BLaER1 (cell line): Measurements from ENCODE around the gene CERS1.
"Not testable (repeated sequence)": the region's sequence is repeated elsewhere in the genome, so short reads cannot be mapped to it uniquely, and the experiment has no call there.

Experiments used
- H3K27ac ChIP-seq: shearing (Covaris generic); formaldehyde crosslinking; 2 replicates; pipeline ENCODE4 v1.8.1; 2022
- H3K27me3 ChIP-seq: shearing (Covaris generic); formaldehyde crosslinking; 2 replicates; pipeline ENCODE4 v1.8.1; 2022
- H3K36me3 ChIP-seq: shearing (Covaris generic); formaldehyde crosslinking; 2 replicates; pipeline ENCODE4 v1.8.1; 2022
- H3K4me1 ChIP-seq: shearing (Covaris generic); formaldehyde crosslinking; 2 replicates; pipeline ENCODE4 v1.8.1; 2022
- H3K4me2 ChIP-seq: shearing (Covaris generic); formaldehyde crosslinking; 2 replicates; pipeline ENCODE4 v1.8.1; 2022
- H3K4me3 ChIP-seq: shearing (Covaris generic); formaldehyde crosslinking; 2 replicates; pipeline ENCODE4 v1.8.1; 2022
- H3K9ac ChIP-seq: shearing (Covaris generic); formaldehyde crosslinking; 2 replicates; pipeline ENCODE4 v1.8.1; 2022
- H3K9me3 ChIP-seq: shearing (Covaris generic); formaldehyde crosslinking; 2 replicates; pipeline ENCODE4 v1.8.1; 2022
- H4K20me1 ChIP-seq: shearing (Covaris generic); formaldehyde crosslinking; 2 replicates; pipeline ENCODE4 v1.8.1; 2022
- Cebpa-rat ChIP-seq: shearing (Covaris generic); IDR thresholded peaks from 2 replicates; pipeline ENCODE4 v1.8.1; 2022

Gene CERS1

GRCh38 chr19:18919900-18920214 is 23.9 kb upstream of the CERS1 start:
- H4K20me1 ChIP-seq, result peaks cover 64% of the 10 kb centered on the region
- H3K4me2 ChIP-seq, result peak overlapping the region; percentile 95
- peak overlapping the region; percentile 71 for H3K27ac ChIP-seq
- H3K4me3 ChIP-seq, result peak overlapping the region; percentile 95
- no peaks in the 10 kb centered on the region for H3K27me3 ChIP-seq
- H3K4me1 ChIP-seq, result peaks cover 49% of the 10 kb centered on the region
- no peaks in the 10 kb centered on the region for H3K9me3 ChIP-seq
- TF ChIP-seq Cebpa-rat, result no peak
- H3K9ac ChIP-seq, result peak overlapping the region; percentile 86
- H3K36me3 ChIP-seq, result peaks cover 47% of the 10 kb centered on the region

- peak within 1 kb of the TSS; percentile 92 for H3K9ac ChIP-seq
- H3K4me2 ChIP-seq, result peak within 1 kb of the TSS; percentile 95
- H3K27me3 ChIP-seq, result no peaks in the 10 kb centered on the region
- H3K4me3 ChIP-seq, result peak within 1 kb of the TSS; percentile 95
- H3K9me3 ChIP-seq, result no peaks in the 10 kb centered on the region
- TF ChIP-seq Cebpa-rat, result no peak
- H3K36me3 ChIP-seq, result peaks cover 47% of the 10 kb centered on the region
- peak within 1 kb of the TSS; percentile 89 for H3K27ac ChIP-seq
- H3K4me1 ChIP-seq, result peaks cover 55% of the 10 kb centered on the region
- peaks cover 64% of the 10 kb centered on the region for H4K20me1 ChIP-seq
These were observed 23.3 kb upstream of the CERS1 start, which contains the start of the genes COPE and DDX49 for GRCh38 chr19:18919086-18919899. Gene COPE (minus strand): TSS chr19:18919387. CDS start chr19:18919348, 39 bp downstream. Gene DDX49 (plus strand): TSS chr19:18919715. CDS start chr19:18919742, 27 bp downstream.

- H3K27me3 ChIP-seq, H3K27ac ChIP-seq, H3K9me3 ChIP-seq: not testable (repeated sequence)
- Histone ChIP-seq H3K4me1 (peaks cover 65% of the 10 kb centered on the region), H3K4me3 (0 out of 2 replicates have a peak overlapping the region, but pooled peaks have one; percentile 95), H4K20me1 (peaks cover 64% of the 10 kb centered on the region), H3K36me3 (peaks cover 47% of the 10 kb centered on the region), H3K4me2 (peak overlapping the region; percentile 83), H3K9ac (peak overlapping the region; percentile 92; the same call in 1 of the 2 replicates)
These were observed 21.6 kb upstream of the CERS1 start for GRCh38 chr19:18917593-18917992.

- H3K4me1 ChIP-seq, result peaks cover 68% of the 10 kb centered on the region
- no peaks in the 10 kb centered on the region for H3K27me3 ChIP-seq
- no peaks in the 10 kb centered on the region for H3K9me3 ChIP-seq
- H3K4me2 ChIP-seq, result peak overlapping the region; percentile 92
- H3K27ac ChIP-seq, result peak overlapping the region; percentile 52
- TF ChIP-seq Cebpa-rat, result no peak
- peaks cover 44% of the 10 kb centered on the region for H3K36me3 ChIP-seq
- H3K9ac ChIP-seq, result peak overlapping the region; percentile 57; the same call in 1 of the 2 replicates
- H3K4me3 ChIP-seq, result peak overlapping the region; percentile 42; the same call in 1 of the 2 replicates
- peaks cover 61% of the 10 kb centered on the region for H4K20me1 ChIP-seq
These were observed 19.7 kb upstream of the CERS1 start for GRCh38 chr19:18915639-18916038.

- Histone ChIP-seq H3K36me3 (peaks cover 62% of the 10 kb centered on the region), H3K4me3 (no peak overlapping the region), H3K9ac (peak overlapping the region; percentile 54), H4K20me1 (peaks cover 71% of the 10 kb centered on the region), H3K9me3 (no peaks in the 10 kb centered on the region), H3K4me1 (peaks cover 60% of the 10 kb centered on the region), H3K27me3 (no peaks in the 10 kb centered on the region), H3K27ac (0 out of 2 replicates have a peak overlapping the region, but pooled peaks have one; percentile 22), H3K4me2 (0 out of 2 replicates have a peak overlapping the region, but pooled peaks have one; percentile 17)
- no peak for TF ChIP-seq Cebpa-rat
These were observed 17.5 kb upstream of the CERS1 start for GRCh38 chr19:18913466-18913865.

GRCh38 chr19:18912933-18913332 is 17.0 kb upstream of the CERS1 start:
- Histone ChIP-seq H4K20me1 (peaks cover 71% of the 10 kb centered on the region), H3K36me3 (peaks cover 66% of the 10 kb centered on the region), H3K27ac (0 out of 2 replicates have a peak overlapping the region, but pooled peaks have one; percentile 22), H3K4me3 (no peak overlapping the region), H3K9ac (no peak overlapping the region), H3K4me2 (no peak overlapping the region), H3K9me3 (no peaks in the 10 kb centered on the region), H3K4me1 (peaks cover 55% of the 10 kb centered on the region), H3K27me3 (no peaks in the 10 kb centered on the region)
- TF ChIP-seq Cebpa-rat, result no peak

- H3K4me3 ChIP-seq, result no peak overlapping the region
- H3K4me1 ChIP-seq, result peaks cover 35% of the 10 kb centered on the region
- peaks cover 86% of the 10 kb centered on the region for H3K36me3 ChIP-seq
- H3K27ac ChIP-seq, result 0 out of 2 replicates have a peak overlapping the region, but pooled peaks have one; percentile 9
- H3K27me3 ChIP-seq, result no peaks in the 10 kb centered on the region
- peaks cover 77% of the 10 kb centered on the region for H4K20me1 ChIP-seq
- peak overlapping the region; percentile 40 for H3K4me2 ChIP-seq
- TF ChIP-seq Cebpa-rat, result no peak
- H3K9me3 ChIP-seq, result no peaks in the 10 kb centered on the region
- H3K9ac ChIP-seq, result no peak overlapping the region
These were observed 15.0 kb upstream of the CERS1 start for GRCh38 chr19:18910801-18911436.

GRCh38 chr19:18910010-18910409 is 14.1 kb upstream of the CERS1 start:
- Histone ChIP-seq H3K36me3 (peaks cover 94% of the 10 kb centered on the region), H3K9me3 (no peaks in the 10 kb centered on the region), H3K4me3 (no peak overlapping the region), H3K4me2 (no peak overlapping the region), H3K27ac (no peak overlapping the region), H4K20me1 (peaks cover 68% of the 10 kb centered on the region), H3K9ac (no peak overlapping the region), H3K4me1 (peaks cover 26% of the 10 kb centered on the region), H3K27me3 (no peaks in the 10 kb centered on the region)
- no peak for TF ChIP-seq Cebpa-rat

- Histone ChIP-seq H3K4me3 (no peak overlapping the region), H3K9me3 (no peaks in the 10 kb centered on the region), H3K27me3 (no peaks in the 10 kb centered on the region), H3K4me2 (no peak overlapping the region), H3K27ac (no peak overlapping the region), H3K9ac (no peak overlapping the region), H4K20me1 (peaks cover 59% of the 10 kb centered on the region), H3K4me1 (peaks cover 16% of the 10 kb centered on the region), H3K36me3 (peaks cover 95% of the 10 kb centered on the region)
- no peak for TF ChIP-seq Cebpa-rat
These were observed 13.1 kb upstream of the CERS1 start for GRCh38 chr19:18908917-18909619.
